H9 (cell line): ENCODE results near the gene CRABP2. TPM values are rescaled to one million over a fixed set of nuclear protein-coding genes. Genes with fewer than 3 reads are reported as not detected.

ENCODE experiments used
- DNase-seq: peaks from one replicate; pipeline ENCODE4 v3.0.0-alpha.2; 2017
- H2AFZ ChIP-seq: one replicate; pipeline ENCODE4 v1.6.1; 2013; ENCODE audit warnings: mild to moderate bottlenecking, low read length, control low read depth, moderate library complexity
- H2AK5ac ChIP-seq: 2 replicates; pipeline ENCODE4 v1.6.1; 2013; ENCODE audit warnings: low read length, control low read depth, mixed read lengths; ENCODE audit not compliant: insufficient read length
- H2BK120ac ChIP-seq: one replicate; pipeline ENCODE4 v1.6.1; 2013; ENCODE audit warnings: low read depth, mild to moderate bottlenecking, low read length, control low read depth, inconsistent platforms; ENCODE audit not compliant: poor library complexity, severe bottlenecking
- H2BK12ac ChIP-seq: 2 replicates; pipeline ENCODE4 v1.6.1; 2013; ENCODE audit warnings: low read length, control low read depth, mixed read lengths, low read depth; ENCODE audit not compliant: insufficient read length
- H2BK15ac ChIP-seq: 2 replicates; pipeline ENCODE4 v1.6.1; 2013; ENCODE audit warnings: low read depth, low read length, control low read depth
- H2BK20ac ChIP-seq: one replicate; pipeline ENCODE4 v1.6.1; 2013; ENCODE audit warnings: low read depth, mild to moderate bottlenecking, low read length, control low read depth, inconsistent platforms; ENCODE audit not compliant: poor library complexity, severe bottlenecking
- H2BK5ac ChIP-seq: 2 replicates; pipeline ENCODE4 v1.6.1; 2013; ENCODE audit warnings: low read length, control low read depth, mixed read lengths; ENCODE audit not compliant: insufficient read length
- H3K14ac ChIP-seq: 2 replicates; pipeline ENCODE4 v1.6.1; 2013; ENCODE audit warnings: low read length, control low read depth; ENCODE audit not compliant: insufficient read depth
- H3K18ac ChIP-seq: 2 replicates; pipeline ENCODE4 v1.6.1; 2013; ENCODE audit warnings: low read depth, mild to moderate bottlenecking, mixed read lengths, low read length, control low read depth; ENCODE audit not compliant: insufficient read length
- H3K23ac ChIP-seq: 2 replicates; pipeline ENCODE4 v1.6.1; 2013; ENCODE audit warnings: low read length, control low read depth, mixed read lengths, low read depth; ENCODE audit not compliant: insufficient read length
- H3K23me2 ChIP-seq: 2 replicates; pipeline ENCODE4 v1.6.1; 2013; ENCODE audit warnings: low read depth, mild to moderate bottlenecking, mixed read lengths, low read length, control low read depth; ENCODE audit not compliant: insufficient read length, poor library complexity, severe bottlenecking
- H3K27ac ChIP-seq: 2 replicates; pipeline ENCODE4 v1.5.1; 2013; ENCODE audit warnings: low read length, control low read depth, mixed read lengths, low read depth; ENCODE audit not compliant: insufficient read length
- H3K27me3 ChIP-seq: 2 replicates; pipeline ENCODE4 v1.6.1; 2013; ENCODE audit warnings: low read length, control low read depth, inconsistent platforms; ENCODE audit not compliant: insufficient read depth
- H3K4ac ChIP-seq: 2 replicates; pipeline ENCODE4 v1.6.1; 2013; ENCODE audit warnings: low read depth, mild to moderate bottlenecking, control low read depth, inconsistent platforms, low read length, moderate library complexity
- H3K4me1 ChIP-seq: 2 replicates; pipeline ENCODE4 v1.6.1; 2013; ENCODE audit warnings: low read length, control low read depth, inconsistent platforms; ENCODE audit not compliant: insufficient read depth
- H3K4me2 ChIP-seq: 2 replicates; pipeline ENCODE4 v1.6.1; 2013; ENCODE audit warnings: low read length, control low read depth, mixed read lengths; ENCODE audit not compliant: insufficient read length, insufficient read depth
- H3K56ac ChIP-seq: 2 replicates; pipeline ENCODE4 v1.6.1; 2013; ENCODE audit warnings: low read depth, mild to moderate bottlenecking, mixed read lengths, low read length, control low read depth; ENCODE audit not compliant: insufficient read length
- H3K79me1 ChIP-seq: 2 replicates; pipeline ENCODE4 v1.6.1; 2013; ENCODE audit warnings: low read depth, mild to moderate bottlenecking, moderate library complexity, low read length, control low read depth, inconsistent platforms; ENCODE audit not compliant: insufficient read depth, poor library complexity, severe bottlenecking
- H3K79me2 ChIP-seq: 2 replicates; pipeline ENCODE4 v1.6.1; 2013; ENCODE audit warnings: low read length, control low read depth, inconsistent platforms; ENCODE audit not compliant: insufficient read depth
- H3K9ac ChIP-seq: 2 replicates; pipeline ENCODE4 v1.6.1; 2013; ENCODE audit warnings: low read length, control low read depth, mixed read lengths; ENCODE audit not compliant: insufficient read length; ENCODE audit errors: extremely low read depth
- H3K9me3 ChIP-seq: one replicate; pipeline ENCODE4 v1.6.1; 2013; ENCODE audit warnings: low read depth, low read length, inconsistent platforms; ENCODE audit not compliant: control insufficient read depth
- H3T11ph ChIP-seq: one replicate; pipeline ENCODE4 v1.6.1; 2013; ENCODE audit warnings: mild to moderate bottlenecking, low read length, control low read depth, inconsistent platforms
- H4K20me1 ChIP-seq: one replicate; pipeline ENCODE4 v1.6.1; 2013; ENCODE audit not compliant: control insufficient read depth, insufficient read length, insufficient read depth
- H4K5ac ChIP-seq: 2 replicates; pipeline ENCODE4 v1.6.1; 2013; ENCODE audit warnings: low read depth, mild to moderate bottlenecking, mixed read lengths, low read length, control low read depth; ENCODE audit not compliant: insufficient read length
- H4K8ac ChIP-seq: replicated peaks from 2 replicates; pipeline ENCODE4 v1.6.1; 2013; ENCODE audit warnings: low read length, control low read depth, mixed read lengths, low read depth; ENCODE audit not compliant: insufficient read length
- H4K91ac ChIP-seq: 2 replicates; pipeline ENCODE4 v1.6.1; 2013; ENCODE audit warnings: low read depth, mild to moderate bottlenecking, moderate library complexity, mixed read lengths, low read length, control low read depth; ENCODE audit not compliant: insufficient read length
- H3K27ac Mint-ChIP-seq, 3 experiments: 2 replicates in 2 of 3; 3 replicates in 1 of 3; pipeline ENCODE4 v1.8.0; 2020 to 2021; ENCODE audit warnings: mixed read lengths in 3 of 3, mild to moderate bottlenecking in 1 of 3, moderate library complexity in 1 of 3
- H3K27me3 Mint-ChIP-seq: 2 replicates; pipeline ENCODE4 v1.8.0; 2021; ENCODE audit warnings: low read depth, mild to moderate bottlenecking, moderate library complexity, mixed read lengths
- H3K36me3 Mint-ChIP-seq, 3 experiments: 2 replicates in 2 of 3; 3 replicates in 1 of 3; pipeline ENCODE4 v1.8.0; 2020 to 2021; ENCODE audit warnings: low read depth in 3 of 3, mixed read lengths in 3 of 3; ENCODE audit not compliant: insufficient read depth in 1 of 3
- H3K4me1 Mint-ChIP-seq, 2 experiments: 2 replicates each; pipeline ENCODE4 v1.8.0; 2020; ENCODE audit warnings: mixed read lengths in 2 of 2
- H3K4me3 Mint-ChIP-seq, 2 experiments: 2 replicates in 1 of 2; 3 replicates in 1 of 2; pipeline ENCODE4 v1.8.0; 2020 to 2021; ENCODE audit warnings: mild to moderate bottlenecking in 2 of 2, mixed read lengths in 2 of 2, moderate library complexity in 1 of 2
- H3K9me3 Mint-ChIP-seq, 2 experiments: 2 replicates in 1 of 2; 3 replicates in 1 of 2; pipeline ENCODE4 v1.8.0; 2020; ENCODE audit warnings: mild to moderate bottlenecking in 2 of 2, mixed read lengths in 2 of 2, moderate library complexity in 1 of 2
- CTCF ChIP-seq: fragments of 200-600 bp; sonication (generic); conservative IDR thresholded peaks from 3 replicates; pipeline ENCODE4 v1.8.0; 2021; ENCODE audit warnings: antibody characterized with exemption, mild to moderate bottlenecking
- WGBS: extraction: QIAGEN DNeasy Blood & Tissue Kit; methylation state at CpG from one replicate; pipeline ENCODE4 v1.1.7; 2013; ENCODE audit warnings: missing lambda C conversion rate, low lambda C conversion rate, mixed read lengths; ENCODE audit not compliant: insufficient read length; ENCODE audit errors: extremely low coverage; 5-methylcytosine and 5-hydroxymethylcytosine counted together
- total RNA-seq: library from RNA; stranded (reverse); gene quantifications from 2 replicates; pipeline ENCODE4 v1.2.1, GENCODE V29; 2021

CRABP2 gene
- total RNA-seq, 1 experiment from 2014 or later = 184 TPM

- H3K27me3 ChIP-seq = no peaks in the 10 kb centered on the region
- no CpG with 5 or more reads among the region's 3 CpGs for WGBS
- peaks cover 26% of the 10 kb centered on the region for H3K4me1 ChIP-seq
These were observed 40.5 kb upstream of the CRABP2 start for GRCh38 chr1:156745881-156746280.

More at GRCh38 chr1:156745881-156746280, 40.5 kb upstream of the CRABP2 start:
- Histone ChIP-seq H4K5ac (no peak overlapping the region), H3K18ac (no peak overlapping the region), H3K4me2 (peak overlapping the region; percentile 53), H3K23ac (no peak overlapping the region), H3K14ac (no peak overlapping the region), H3K23me2 (peaks cover 23% of the 10 kb centered on the region), H2AK5ac (no peak overlapping the region), H2AFZ (no peak overlapping the region), H3K9ac (peak overlapping the region; percentile 53), H2BK12ac (no peak overlapping the region), H2BK5ac (no peak overlapping the region), H3K56ac (no peak overlapping the region), H2BK120ac (no peak overlapping the region), H3T11ph (no peak overlapping the region), H3K27ac (no peak overlapping the region), H3K4ac (no peak overlapping the region), H2BK20ac (no peak overlapping the region), H4K91ac (peak overlapping the region; percentile 43), H2BK15ac (0 out of 2 replicates have a peak overlapping the region, but pooled peaks have one; percentile 27), H3K79me1 (no peaks in the 10 kb centered on the region), H4K20me1 (no peaks in the 10 kb centered on the region), H3K9me3 (no peaks in the 10 kb centered on the region), H3K79me2 (peaks cover 32% of the 10 kb centered on the region; the same call in 1 of the 2 replicates), H4K8ac (no peak overlapping the region)
- DNase-seq = no peak
- Mint-ChIP-seq H3K9me3 (no peaks in the 10 kb centered on the region), H3K27ac (peak overlapping the region; percentile 81 to 100 (median 100); a peak in 5 of 7 replicates), H3K4me1 (peaks cover 64 to 70% of the 10 kb centered on the region in 2 experiments), H3K36me3 (peaks cover 33 to 51% (median 40%) of the 10 kb centered on the region in 3 experiments), H3K27me3 (no peaks in the 10 kb centered on the region), H3K4me3 (peak overlapping the region; percentile 82 to 91)
- no peak for TF ChIP-seq CTCF
